K562 (cell line): ENCODE data around the gene NPPC. TPM values are rescaled to one million over a fixed set of nuclear protein-coding genes. Genes with fewer than 3 reads are reported as not detected.
A peak's percentile ranks its signal among the peaks of the same experiment; 100 is the strongest.

Experiments
- ATAC-seq: fragments of 200-7000 bp; cut with Tn5 transposase; 3 replicates; pipeline ENCODE4 v1.9.1; 2020; ENCODE audit warnings: moderate library complexity
- BruUV-seq: library from RNA; stranded (reverse); fragments of 400-500 nt; replicated peaks from 2 replicates; lab custom pipeline; 2021; lab: Mats Ljungman, UMichigan
- CTCF ChIA-PET: fragments of 300-600 bp; formaldehyde crosslinking; extraction: SDS; loops from one replicate; lab custom pipeline; 2021; ENCODE audit warnings: low intra/inter-chr PET ratio; lab: Yijun Ruan, JAX
- POLR2A ChIA-PET: fragments of 300-600, 350-650 bp; sonication (Branson Sonifier 250); formaldehyde crosslinking; extraction: SDS; loops from one replicate; lab custom pipeline; 2021; ENCODE audit warnings: antibody characterized with exemption, inconsistent platforms; lab: Yijun Ruan, JAX
- DNase-seq, 4 experiments: peaks; one replicate each; pipeline versions ENCODE4 v3.0.0 to v3.0.0-alpha.2; 2011 to 2018; ENCODE audit warnings: low spot score in 3 of 4, mixed read lengths in 3 of 4; ENCODE audit errors: extremely low read depth in 1 of 4
- FAIRE-seq: peaks from 2 replicates; lab custom pipeline; 2011; peaks lifted over from hg19 to GRCh38; lab: Jason Lieb, UNC
- H2AFZ ChIP-seq: 2 replicates; pipeline ENCODE4 v1.6.0; 2011; ENCODE audit warnings: low read depth, low read length, control low read depth, inconsistent platforms
- H3K27ac ChIP-seq: fragments of 200-600 bp; 3 replicates; pipeline ENCODE4 v1.8.0; 2011; ENCODE audit warnings: low read depth, mild to moderate bottlenecking, control low read depth, inconsistent platforms, low read length, moderate library complexity, mixed read lengths; ENCODE audit errors: extremely low read depth
- H3K27me3 ChIP-seq, 2 experiments: fragments of 300-600 bp in 1 of 2; 2 replicates in 1 of 2; 3 replicates in 1 of 2; pipeline versions ENCODE4 v1.6.0 to v1.8.0; 2011; ENCODE audit warnings: inconsistent platforms in 2 of 2, low read length in 2 of 2, mild to moderate bottlenecking in 1 of 2, mixed read lengths in 1 of 2, moderate library complexity in 1 of 2; ENCODE audit not compliant: control insufficient read depth in 2 of 2, insufficient read depth in 2 of 2
- H3K36me3 ChIP-seq: fragments of 300-600 bp; 3 replicates; pipeline ENCODE4 v1.8.0; 2011; ENCODE audit warnings: mild to moderate bottlenecking, low read length, inconsistent platforms; ENCODE audit not compliant: control insufficient read depth, insufficient read depth
- H3K4me1 ChIP-seq, 2 experiments: fragments of 200-600 bp in 1 of 2; replicated peaks in 1 of 2; 2 replicates in 1 of 2; 3 replicates in 1 of 2; pipeline versions ENCODE4 v1.5.1 to v1.8.0; 2011; ENCODE audit warnings: inconsistent platforms in 2 of 2, low read length in 2 of 2, mild to moderate bottlenecking in 1 of 2, mixed read lengths in 1 of 2, moderate library complexity in 1 of 2; ENCODE audit not compliant: control insufficient read depth in 2 of 2, insufficient read depth in 2 of 2
- H3K4me2 ChIP-seq: 2 replicates; pipeline ENCODE4 v1.6.1; 2011; ENCODE audit warnings: low read length, control low read depth, inconsistent platforms, mixed read lengths; ENCODE audit not compliant: insufficient read depth
- H3K4me3 ChIP-seq: fragments of 200-600 bp; sonication (generic), shearing (Covaris generic); 2 replicates; pipeline ENCODE4 v1.5.1; 2016; ENCODE audit warnings: control low read depth, inconsistent platforms
- H3K79me2 ChIP-seq: fragments of 200-600 bp; 3 replicates; pipeline ENCODE4 v1.8.0; 2011; ENCODE audit warnings: low read length, inconsistent platforms; ENCODE audit not compliant: control insufficient read depth, insufficient read depth
- H3K9ac ChIP-seq, 2 experiments: 2 replicates each; pipeline versions ENCODE4 v1.6.0 to v1.6.1; 2011; ENCODE audit warnings: low read depth in 2 of 2, low read length in 2 of 2, control low read depth in 1 of 2, inconsistent platforms in 1 of 2, mild to moderate bottlenecking in 1 of 2, mixed read lengths in 1 of 2; ENCODE audit not compliant: insufficient read depth in 1 of 2
- H3K9me1 ChIP-seq: one replicate; pipeline ENCODE4 v1.6.0; 2011; ENCODE audit warnings: inconsistent platforms, mild to moderate bottlenecking, low read length, moderate library complexity; ENCODE audit not compliant: control insufficient read depth, insufficient read depth
- H3K9me3 ChIP-seq: replicated peaks from 2 replicates; pipeline ENCODE4 v1.5.1; 2011; ENCODE audit warnings: low read depth, low read length, inconsistent platforms; ENCODE audit not compliant: control insufficient read depth, insufficient read depth
- H4K20me1 ChIP-seq: replicated peaks from 2 replicates; pipeline ENCODE4 v1.6.1; 2011; ENCODE audit warnings: low read length, inconsistent platforms, mixed read lengths; ENCODE audit not compliant: control insufficient read depth, insufficient read depth
- CBFA2T3 ChIP-seq: fragments of 450-650 bp; IDR thresholded peaks from 2 replicates; pipeline ENCODE4 v1.6.1; 2017
- MBD1 ChIP-seq: fragments of 250-450 bp; sonication (Bioruptor Pico); IDR thresholded peaks from 2 replicates; pipeline ENCODE4 v1.8.0; 2022; ENCODE audit warnings: inconsistent platforms
- SRSF7 ChIP-seq: fragments of 200-400 bp; formaldehyde crosslinking; optimal IDR thresholded peaks from 2 replicates; pipeline ENCODE3; 2017; ENCODE audit warnings: mild to moderate bottlenecking, low read depth, low read length
- UBTF ChIP-seq, 2 experiments: IDR thresholded peaks; 2 replicates each; pipeline ENCODE4 v1.6.1; 2012; ENCODE audit warnings: improper control_type of control experiment in 2 of 2, low read depth in 2 of 2, low read length in 2 of 2, borderline replicate concordance in 1 of 2
- WGBS: fragments of 100-300 bp; shearing (Covaris generic); methylation state at CpG from one replicate; pipeline ENCODE4 v1.1.6; 2016; ENCODE audit warnings: low coverage, mixed read lengths; ENCODE audit not compliant: insufficient coverage; ENCODE audit errors: missing lambda C conversion rate; 5-methylcytosine and 5-hydroxymethylcytosine counted together
- in situ Hi-C: fragments of 300-500 bp; cut with MboI; formaldehyde crosslinking; loops from 4 replicates; pipeline ENCODE4 v1.15.0; 2018; ENCODE audit warnings: inconsistent platforms, mixed read lengths
- intact Hi-C: fragments of 100-400 bp; cut with micrococcal nuclease; formaldehyde crosslinking; loops from 2 replicates; pipeline ENCODE4 v1.14.2; 2022
- polyA plus RNA-seq, 8 experiments: library from polyadenylated mRNA; depleted of rRNA in 4 of 8; stranded (reverse) in 5 of 8; unstranded in 3 of 8; fragments of >200 nt; fragmentation: Nextera tagmentation in 2 of 8; fragmentation: Illumina TruSeq in 1 of 8; extraction: Ambion mirVana in 2 of 8; extraction: Trizol in 1 of 8; gene quantifications; 2 replicates each; pipeline versions ENCODE4 v1.2.1 to v1.2.3, GENCODE V29; 2011 to 2014; ENCODE audit warnings: inconsistent platforms in 1 of 8, missing spikeins in 1 of 8
- total RNA-seq, 7 experiments: library from RNA; depleted of rRNA in 6 of 7; stranded (reverse); fragments of >200 nt in 6 of 7; fragmentation: Illumina TruSeq in 2 of 7; extraction: Trizol in 2 of 7; gene quantifications; 2 replicates each; pipeline versions ENCODE4 v1.2.1 to v1.2.3, GENCODE V29; 2011 to 2021; ENCODE audit warnings: low replicate concordance in 1 of 7

The NPPC gene
- total and polyA plus RNA-seq, 9 of the 15 experiments (the other 6 are each of a cell fraction or from before 2014, with no cell fraction given), result not detected

GRCh38 chr2:231918501-231919330, 7.5 kb downstream of the NPPC start:
- no peak overlapping the region for H2AFZ ChIP-seq
- WGBS, result 9% methylated on average over 16 of the region's 21 CpGs
- no peaks in the 10 kb centered on the region for H3K9me3 ChIP-seq
- no peak overlapping the region for H3K4me2 ChIP-seq
- no peaks in the 10 kb centered on the region for H3K9me1 ChIP-seq
- no peak overlapping the region; a peak in 2 of 4 replicates for H3K9ac ChIP-seq
- no peak for DNase-seq
- ChIA-PET CTCF (no interaction called here), POLR2A (interaction anchor here (0.6 kb wide), 1 partner anchor 457 kb away, joined by 3 read pairs; no protein-coding TSS in a partner anchor)
- BruUV-seq, result no TSS peak
- FAIRE-seq, result no peak
- intact Hi-C loops (no loop called here), in situ Hi-C loops (no loop called here)
- peaks cover 0 to 4% of the 10 kb centered on the region in 2 experiments; a peak in 2 of 5 replicates for H3K4me1 ChIP-seq
- ATAC-seq, result no peak
- H4K20me1 ChIP-seq, result peaks cover 4% of the 10 kb centered on the region; the same call in 1 of the 2 replicates
- no peak overlapping the region for H3K27ac ChIP-seq
- no peak overlapping the region for H3K4me3 ChIP-seq
- H3K36me3 ChIP-seq, result no peaks in the 10 kb centered on the region
- no peak for TF ChIP-seq MBD1
- 0 out of 2 replicates have a peak, but pooled peaks have one; percentile 10 for TF ChIP-seq CBFA2T3
- no peak for TF ChIP-seq UBTF (IDR thresholded peaks at IDR 0.05; ENCODE audit: borderline replicate concordance in 1 of 2, low read depth in 2 of 2, low read length in 2 of 2)
- no peak for TF ChIP-seq SRSF7
- H3K27me3 ChIP-seq, result peaks cover 15 to 47% of the 10 kb centered on the region in 2 experiments
- no peaks in the 10 kb centered on the region for H3K79me2 ChIP-seq
